Measurements from ENCODE around the gene AP3B2.

- no peak for TF ChIP-seq ZFP30 (CRISPR knock-in tag; IDR thresholded peaks at IDR 0.05)
- no peak for TF ChIP-seq BACH2 (CRISPR knock-in tag; IDR thresholded peaks at IDR 0.05; ENCODE audit: borderline replicate concordance)
- no peak for TF ChIP-seq PATZ1 (CRISPR knock-in tag; IDR thresholded peaks at IDR 0.05; ENCODE audit: borderline replicate concordance)
- TF ChIP-seq POU6F1 (CRISPR knock-in tag; IDR thresholded peaks at IDR 0.05; ENCODE audit: borderline replicate concordance, low read depth), result no peak
- TF ChIP-seq ZNF565 (CRISPR knock-in tag; conservative IDR thresholded peaks at IDR 0.05; ENCODE audit: low read depth), result no peak
- TF ChIP-seq ESRRG (CRISPR knock-in tag; IDR thresholded peaks at IDR 0.05), result no peak
- TF ChIP-seq CREB5 (CRISPR knock-in tag; IDR thresholded peaks at IDR 0.05; ENCODE audit: low read depth), result no peak
- TF ChIP-seq ARNTL (CRISPR knock-in tag; IDR thresholded peaks at IDR 0.05; ENCODE audit: borderline replicate concordance, low read depth), result no peak
Measured at GRCh38 chr15:82712036-82712435, 2.4 kb upstream of the AP3B2 start.

Measured in SK-N-SH treated with all-trans-retinoic acid at 6 μM for 48 hours (cell line).